PC-9 (cell line): ENCODE results near the gene THOC6. TPM values are rescaled to one million over a fixed set of nuclear protein-coding genes. Genes with fewer than 3 reads are reported as not detected.
A peak's percentile ranks its signal among the peaks of the same experiment; 100 is the strongest.

ENCODE experiments used
- BruUV-seq: library from RNA; stranded (reverse); fragments of 400-500 nt; replicated peaks from 2 replicates; lab custom pipeline; 2021; lab: Mats Ljungman, UMichigan
- CTCF ChIA-PET: fragments of 300-600 bp; sonication (Branson Sonifier 250); formaldehyde crosslinking; loops from one replicate; lab custom pipeline; 2022; ENCODE audit warnings: antibody characterized with exemption; lab: Charles Lee
- POLR2A ChIA-PET: fragments of 300-600 bp; sonication (Branson Sonifier 250); formaldehyde crosslinking; loops from one replicate; lab custom pipeline; 2022; ENCODE audit warnings: antibody characterized with exemption; ENCODE audit not compliant: unreplicated experiment; lab: Charles Lee
- DNase-seq, 2 experiments: peaks; one replicate each; pipeline versions ENCODE4 v3.0.0 to v3.0.0-alpha.2; 2015 to 2022; ENCODE audit warnings: mixed read lengths in 1 of 2
- H2AFZ ChIP-seq: fragments of 200-600 bp; sonication (generic); 2 replicates; pipeline ENCODE4 v1.8.1; 2017; ENCODE audit warnings: antibody characterized with exemption
- H3F3A ChIP-seq: fragments of 200-600 bp; sonication (generic); 2 replicates; pipeline ENCODE4 v1.8.1; 2017; ENCODE audit warnings: antibody characterized with exemption, mild to moderate bottlenecking, low read depth; ENCODE audit not compliant: insufficient read depth
- H3K27ac ChIP-seq: fragments of 200-600 bp; sonication (generic); 2 replicates; pipeline ENCODE4 v1.6.1; 2016; ENCODE audit warnings: mixed run types
- H3K27me3 ChIP-seq: fragments of 200-600 bp; sonication (generic); 2 replicates; pipeline ENCODE4 v1.6.1; 2016; ENCODE audit warnings: low read depth, mixed run types; ENCODE audit not compliant: insufficient read depth
- H3K36me3 ChIP-seq: fragments of 200-600 bp; sonication (generic); 2 replicates; pipeline ENCODE4 v1.6.1; 2016; ENCODE audit warnings: low read depth, mixed run types
- H3K4me1 ChIP-seq: fragments of 200-600 bp; sonication (generic); replicated peaks from 2 replicates; pipeline ENCODE4 v1.6.1; 2016; ENCODE audit warnings: mixed run types; ENCODE audit not compliant: insufficient read depth
- H3K4me2 ChIP-seq: fragments of 200-600 bp; sonication (generic); 2 replicates; pipeline ENCODE4 v1.6.1; 2017; ENCODE audit warnings: mixed run types
- H3K4me3 ChIP-seq: fragments of 200-600 bp; sonication (generic); 2 replicates; pipeline ENCODE4 v1.6.1; 2016; ENCODE audit warnings: mixed run types
- H3K79me2 ChIP-seq: fragments of 200-600 bp; sonication (generic); 2 replicates; pipeline ENCODE4 v1.6.1; 2017; ENCODE audit warnings: low read depth, mixed run types
- H3K9me2 ChIP-seq: fragments of 200-600 bp; sonication (generic); 2 replicates; pipeline ENCODE4 v1.8.1; 2017; ENCODE audit warnings: mild to moderate bottlenecking; ENCODE audit not compliant: insufficient read depth
- H3K9me3 ChIP-seq: fragments of 200-600 bp; sonication (generic); 2 replicates; pipeline ENCODE4 v1.8.1; 2016; ENCODE audit warnings: low read depth; ENCODE audit not compliant: insufficient read depth
- H4K20me1 ChIP-seq: fragments of 200-600 bp; sonication (generic); 2 replicates; pipeline ENCODE4 v1.8.1; 2017; ENCODE audit not compliant: insufficient read depth
- EZH2 ChIP-seq: fragments of 200-600 bp; sonication (generic); IDR thresholded peaks from 2 replicates; pipeline ENCODE4 v1.8.0; 2017; ENCODE audit warnings: antibody characterized with exemption, low read depth
- intact Hi-C: fragments of 100-400 bp; cut with micrococcal nuclease; formaldehyde crosslinking; loops from one replicate; pipeline ENCODE4 v1.10.0; 2022; ENCODE audit not compliant: unreplicated experiment
- total RNA-seq: library from RNA; stranded (reverse); gene quantifications from 2 replicates; pipeline ENCODE4 v1.2.3, GENCODE V29; 2021
- TF ChIP-seq, protein P1 (sequence below): fragments of 200-600 bp; sonication (generic); conservative IDR thresholded peaks from 2 replicates; pipeline ENCODE4 v1.6.1; 2017; ENCODE audit warnings: mixed run types, antibody characterized with exemption, mild to moderate bottlenecking, moderate library complexity

THOC6 gene
- total RNA-seq, 1 experiment from 2014 or later: 69.9 TPM

DNA sequence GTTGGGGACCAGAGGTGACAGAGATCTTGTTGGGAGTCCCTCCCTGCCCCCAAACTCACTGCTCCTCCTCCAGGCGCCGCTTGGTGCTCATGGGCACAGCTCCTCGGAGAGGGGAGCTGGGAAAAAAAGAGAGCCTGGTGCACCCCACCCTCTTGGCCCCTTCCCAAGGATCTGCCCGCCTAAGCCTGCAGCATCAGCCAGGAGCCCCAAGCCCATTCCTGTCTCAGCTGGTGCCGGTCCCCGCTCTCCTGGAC is 493 bp upstream of the THOC6 start:
- BruUV-seq: no TSS peak
- Histone ChIP-seq H3K4me1 (peaks cover 13% of the 10 kb centered on the region), H2AFZ (no peak overlapping the region), H4K20me1 (peaks cover 10% of the 10 kb centered on the region), H3K4me3 (peak overlapping the region; percentile 76), H3K79me2 (peaks cover 28% of the 10 kb centered on the region), H3K9me3 (no peaks in the 10 kb centered on the region), H3K27ac (peak overlapping the region; percentile 97), H3K27me3 (no peaks in the 10 kb centered on the region), H3K9me2 (no peaks in the 10 kb centered on the region), H3K36me3 (peaks cover 11% of the 10 kb centered on the region), H3K4me2 (peak overlapping the region; percentile 100), H3F3A (peaks cover 51% of the 10 kb centered on the region)
- POLR2A ChIA-PET: interaction anchor here (0.6 to 5.1 kb wide), 13 partner anchors 8 to 1441 kb away, joined by 3 to 87 read pairs (median 5); partner anchors contain the start of genes CLDN9 and ZNF213
- intact Hi-C loops: loop anchor here (1.0 to 2.0 kb wide), 2 partner anchors 43 to 53 kb away; partner anchors contain the start of gene PKMYT1
- TF ChIP-seq EZH2: no peak
- TF ChIP-seq, protein P1, sequence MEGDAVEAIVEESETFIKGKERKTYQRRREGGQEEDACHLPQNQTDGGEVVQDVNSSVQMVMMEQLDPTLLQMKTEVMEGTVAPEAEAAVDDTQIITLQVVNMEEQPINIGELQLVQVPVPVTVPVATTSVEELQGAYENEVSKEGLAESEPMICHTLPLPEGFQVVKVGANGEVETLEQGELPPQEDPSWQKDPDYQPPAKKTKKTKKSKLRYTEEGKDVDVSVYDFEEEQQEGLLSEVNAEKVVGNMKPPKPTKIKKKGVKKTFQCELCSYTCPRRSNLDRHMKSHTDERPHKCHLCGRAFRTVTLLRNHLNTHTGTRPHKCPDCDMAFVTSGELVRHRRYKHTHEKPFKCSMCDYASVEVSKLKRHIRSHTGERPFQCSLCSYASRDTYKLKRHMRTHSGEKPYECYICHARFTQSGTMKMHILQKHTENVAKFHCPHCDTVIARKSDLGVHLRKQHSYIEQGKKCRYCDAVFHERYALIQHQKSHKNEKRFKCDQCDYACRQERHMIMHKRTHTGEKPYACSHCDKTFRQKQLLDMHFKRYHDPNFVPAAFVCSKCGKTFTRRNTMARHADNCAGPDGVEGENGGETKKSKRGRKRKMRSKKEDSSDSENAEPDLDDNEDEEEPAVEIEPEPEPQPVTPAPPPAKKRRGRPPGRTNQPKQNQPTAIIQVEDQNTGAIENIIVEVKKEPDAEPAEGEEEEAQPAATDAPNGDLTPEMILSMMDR: no peak
- peak; percentile 86 to 89 for DNase-seq
- CTCF ChIA-PET: interaction anchor here (0.6 to 1.8 kb wide), 3 partner anchors 16 to 34 kb away, joined by 3 to 8 read pairs (median 4); no protein-coding TSS in a partner anchor

- ChIA-PET POLR2A (interaction anchor here (0.6 to 0.7 kb wide), 2 partner anchors 15 to 1292 kb away, joined by 3 to 24 read pairs; no protein-coding TSS in a partner anchor), CTCF (interaction anchor here (0.6 to 0.7 kb wide), 6 partner anchors 21 to 158 kb away, joined by 3 to 15 read pairs (median 5); no protein-coding TSS in a partner anchor)
- Histone ChIP-seq H3F3A (peaks cover 51% of the 10 kb centered on the region), H2AFZ (no peak overlapping the region), H3K9me2 (no peaks in the 10 kb centered on the region), H3K27ac (no peak overlapping the region), H3K36me3 (peaks cover 11% of the 10 kb centered on the region), H4K20me1 (peaks cover 10% of the 10 kb centered on the region), H3K4me3 (no peak overlapping the region; the same call in 1 of the 2 replicates), H3K79me2 (peaks cover 27% of the 10 kb centered on the region), H3K4me1 (peaks cover 13% of the 10 kb centered on the region), H3K9me3 (no peaks in the 10 kb centered on the region), H3K4me2 (peak overlapping the region; percentile 100), H3K27me3 (no peaks in the 10 kb centered on the region)
- intact Hi-C loops: no loop called here
- no TSS peak for BruUV-seq
- TF ChIP-seq, protein P1: no peak
- TF ChIP-seq EZH2: no peak
- no peak for DNase-seq
Observed at GRCh38 chr16:3025032-3026002, 1.5 kb downstream of the THOC6 start.

DNA sequence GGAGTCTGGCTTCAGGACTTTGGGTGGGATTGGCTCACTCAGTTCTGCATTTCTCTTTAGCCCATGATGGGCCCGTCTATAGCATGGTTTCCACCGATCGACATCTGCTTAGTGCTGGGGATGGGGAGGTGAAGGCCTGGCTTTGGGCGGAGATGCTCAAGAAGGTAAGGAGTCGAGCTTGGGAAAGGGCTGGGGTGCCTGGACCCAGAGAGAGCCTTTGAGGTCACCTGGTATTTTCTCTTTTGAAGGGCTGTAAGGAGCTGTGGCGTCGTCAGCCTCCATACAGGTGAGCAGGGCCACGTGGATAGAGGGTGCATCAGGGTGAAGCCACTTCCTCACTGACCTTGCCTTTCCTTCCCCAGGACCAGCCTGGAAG is 2.2 kb downstream of the THOC6 start:
- peaks cover 23% of the 10 kb centered on the region for H3K79me2 ChIP-seq
- H3K9me3 ChIP-seq: no peaks in the 10 kb centered on the region
- no peak overlapping the region for H3K4me3 ChIP-seq
- intact Hi-C loops: no loop called here
- H3K27ac ChIP-seq: no peak overlapping the region
- no peaks in the 10 kb centered on the region for H3K27me3 ChIP-seq
- ChIA-PET CTCF (no interaction called here), POLR2A (interaction anchor here (0.6 kb wide), 1 partner anchor 15 kb away, joined by 3 read pairs; no protein-coding TSS in a partner anchor)
- BruUV-seq: no TSS peak
- peaks cover 16% of the 10 kb centered on the region for H3K4me1 ChIP-seq
- TF ChIP-seq, protein P1: no peak
- TF ChIP-seq EZH2: no peak
- H3F3A ChIP-seq: peaks cover 52% of the 10 kb centered on the region
- peaks cover 10% of the 10 kb centered on the region for H4K20me1 ChIP-seq
- H3K4me2 ChIP-seq: no peak overlapping the region
- no peaks in the 10 kb centered on the region for H3K9me2 ChIP-seq
- peaks cover 11% of the 10 kb centered on the region for H3K36me3 ChIP-seq
- H2AFZ ChIP-seq: no peak overlapping the region
- no peak for DNase-seq
